Germinal center (tissue), 1 donor: Measurements from ENCODE around the gene LUM.
"Not testable (repeated sequence)": the region's sequence is repeated elsewhere in the genome, so short reads cannot be mapped to it uniquely, and the experiment has no call there.

Source experiments
- DNase-seq: peaks from one replicate; pipeline ENCODE4 v3.0.0; 2012; ENCODE audit warnings: mixed read lengths, low spot score

The LUM gene

DNA sequence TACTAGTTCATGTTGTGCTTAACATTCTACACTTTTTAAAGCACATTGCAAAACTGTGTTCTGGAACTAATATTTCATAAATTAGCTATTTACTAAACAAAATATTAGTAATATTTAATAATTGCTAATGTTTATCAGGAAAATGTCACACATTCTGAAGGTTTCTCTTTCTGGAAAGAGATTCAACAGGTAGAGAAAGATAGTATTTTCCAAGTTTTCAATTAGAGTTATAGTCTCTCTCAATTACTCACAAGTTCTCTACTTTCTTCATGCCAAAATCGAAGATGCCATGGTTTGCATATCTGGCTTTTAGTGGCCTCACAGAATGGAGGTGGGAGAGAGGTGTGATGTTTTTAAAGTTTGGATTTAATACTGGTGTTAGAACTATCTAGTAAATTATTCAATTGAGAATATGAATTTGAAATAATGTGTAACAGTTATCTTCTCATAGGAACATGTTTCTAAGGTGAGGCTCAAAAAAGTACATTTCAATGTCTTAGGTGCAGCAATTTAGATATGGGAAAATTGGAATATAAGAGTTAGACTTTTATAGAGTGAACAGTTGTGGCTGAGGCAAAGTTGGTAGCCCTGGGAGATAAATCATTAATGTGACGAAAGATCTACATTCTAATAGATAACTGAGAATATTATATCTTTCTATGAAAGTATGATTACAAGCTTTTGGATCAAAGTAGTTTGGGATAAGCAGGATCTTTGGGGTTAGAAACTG lies 1.5 kb downstream of the LUM start:
- no peak for DNase-seq

GRCh38 chr12:91109148-91109564 lies 2.1 kb downstream of the LUM start:
- peak; percentile 10 for DNase-seq

- no peak for DNase-seq
Observed at GRCh38 chr12:91108196-91108755, 3.0 kb downstream of the LUM start.

DNA sequence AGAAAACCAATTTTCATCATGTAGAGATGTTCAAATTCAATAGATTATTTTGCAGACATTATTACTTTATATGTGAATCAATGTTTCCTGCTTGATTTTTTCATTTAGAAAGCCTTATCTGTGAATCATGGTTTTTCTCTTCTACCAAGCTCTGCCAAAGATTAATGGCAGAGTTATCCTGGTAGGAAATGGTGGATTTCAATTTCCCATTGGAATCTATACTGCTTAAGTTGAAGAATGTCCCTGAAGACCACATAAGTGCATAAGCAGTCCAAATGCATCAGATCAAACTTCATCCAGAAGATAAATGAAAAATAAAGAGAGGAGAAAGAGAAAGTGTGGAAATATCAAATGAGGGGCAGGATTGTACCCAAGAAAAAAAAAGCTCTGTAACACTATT lies 5.0 kb downstream of the LUM start:
- no peak for DNase-seq

DNA sequence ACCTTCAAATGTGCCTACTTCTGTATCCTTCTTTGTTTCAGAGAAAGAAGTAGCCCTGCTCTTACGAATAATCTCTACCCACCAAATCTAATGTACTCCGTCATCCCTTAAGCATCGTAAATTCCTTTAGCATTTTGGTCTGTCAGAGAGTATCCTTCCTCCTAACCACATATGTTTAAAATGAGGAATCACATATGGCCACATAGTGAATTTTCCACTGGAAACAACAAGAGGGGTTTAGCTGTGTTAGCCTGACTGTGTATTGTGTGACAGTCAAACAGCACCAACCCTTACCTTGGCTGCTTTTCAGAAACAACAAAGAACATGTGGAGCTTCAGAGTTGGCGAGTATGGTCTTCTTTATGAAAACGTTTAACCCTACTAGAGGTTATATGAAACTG lies 5.5 kb downstream of the LUM start:
- no peak for DNase-seq

DNA sequence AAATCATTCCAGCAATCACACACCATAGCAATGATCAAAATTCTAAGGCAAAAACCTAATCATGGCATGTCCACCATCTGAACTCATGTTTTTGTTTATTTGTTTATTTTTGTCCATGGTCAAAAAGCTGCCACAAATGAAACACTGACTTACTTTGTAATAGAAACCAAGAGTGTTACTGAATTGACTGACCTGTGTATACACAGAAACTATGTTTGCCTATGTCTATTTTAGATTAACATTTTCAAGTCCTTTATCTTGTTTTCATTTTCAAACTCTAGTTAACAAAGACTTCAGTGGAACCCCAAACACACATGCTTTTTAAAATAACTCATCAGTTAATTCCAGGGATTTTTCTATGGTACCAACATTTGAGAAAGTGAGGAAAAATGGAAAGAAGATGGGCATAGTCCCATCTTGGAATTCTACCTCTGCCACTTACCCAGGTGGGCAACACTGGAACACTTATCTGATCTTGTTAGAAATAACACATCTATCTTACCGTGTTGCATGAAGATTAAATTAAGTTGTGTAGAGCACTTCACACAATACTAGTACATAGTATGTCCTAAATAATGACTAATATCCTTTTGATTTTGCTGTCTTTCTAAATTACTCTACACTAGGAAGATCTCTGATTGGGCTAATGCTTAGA lies 6.4 kb downstream of the LUM start:
- no peak for DNase-seq

GRCh38 chr12:91103624-91104023 lies 7.7 kb downstream of the LUM start:
- DNase-seq, result no peak

GRCh38 chr12:91103101-91103500 lies 8.2 kb downstream of the LUM start:
- DNase-seq, result no peak

DNA sequence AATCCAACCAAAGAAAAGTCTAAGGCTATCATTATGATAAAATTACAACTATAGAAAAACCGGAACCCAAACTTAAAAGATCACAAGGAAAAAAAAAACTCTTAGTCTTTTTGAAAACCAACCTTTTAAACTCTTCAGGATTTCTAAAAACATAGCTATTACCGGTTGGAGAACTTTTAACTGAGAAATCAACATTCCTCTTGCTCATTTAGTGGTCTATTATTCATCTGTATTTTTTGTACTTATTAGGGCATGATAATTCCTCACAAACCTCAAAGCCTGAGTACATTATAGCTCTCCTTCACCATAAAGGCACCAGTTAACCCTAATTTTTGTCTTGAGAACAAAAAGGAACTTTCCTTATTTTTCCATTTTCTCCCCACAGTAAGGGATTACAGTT lies 10.4 kb downstream of the LUM start:
- DNase-seq, result no peak

DNA sequence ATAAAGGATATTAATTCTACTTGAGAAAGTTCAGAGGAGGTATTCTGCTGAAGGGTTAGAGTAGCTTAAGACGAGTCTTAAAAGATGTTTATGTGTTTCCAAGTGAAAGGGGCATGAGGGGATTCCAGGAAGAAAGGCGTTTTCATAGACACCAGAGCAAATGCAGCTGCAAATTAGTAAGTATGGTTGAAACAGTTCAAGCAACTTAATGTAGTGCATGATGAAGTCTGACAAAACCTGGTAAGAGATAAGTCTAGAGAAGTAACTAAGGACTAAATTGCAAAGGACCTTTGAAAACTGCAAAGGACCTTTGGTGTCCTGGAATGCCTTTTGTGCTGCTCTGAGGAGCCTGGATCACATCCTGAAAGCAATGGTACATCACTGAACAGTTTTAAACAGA lies 11.5 kb downstream of the LUM start:
- DNase-seq, result no peak

DNA sequence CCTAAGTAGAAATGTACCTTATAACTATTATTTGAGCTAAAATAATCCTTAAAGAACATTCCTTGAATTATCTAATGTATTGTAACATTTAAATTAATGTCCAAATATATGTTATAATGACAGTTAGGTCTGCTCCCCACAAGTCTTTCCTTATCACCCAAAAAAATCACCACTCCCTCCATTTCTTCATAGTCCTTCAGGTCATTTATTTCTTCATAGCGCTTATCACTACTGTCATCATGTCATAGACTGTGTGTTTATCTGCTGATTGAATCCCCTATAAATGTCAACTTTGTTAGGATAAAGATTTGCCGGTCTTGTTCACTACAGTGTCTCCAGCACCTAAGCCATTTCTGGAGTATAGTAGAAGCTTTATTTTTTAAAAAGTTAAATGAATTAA lies 12.0 kb downstream of the LUM start:
- no peak for DNase-seq

GRCh38 chr12:91098941-91099340 lies 12.4 kb downstream of the LUM start:
- no peak for DNase-seq

DNA sequence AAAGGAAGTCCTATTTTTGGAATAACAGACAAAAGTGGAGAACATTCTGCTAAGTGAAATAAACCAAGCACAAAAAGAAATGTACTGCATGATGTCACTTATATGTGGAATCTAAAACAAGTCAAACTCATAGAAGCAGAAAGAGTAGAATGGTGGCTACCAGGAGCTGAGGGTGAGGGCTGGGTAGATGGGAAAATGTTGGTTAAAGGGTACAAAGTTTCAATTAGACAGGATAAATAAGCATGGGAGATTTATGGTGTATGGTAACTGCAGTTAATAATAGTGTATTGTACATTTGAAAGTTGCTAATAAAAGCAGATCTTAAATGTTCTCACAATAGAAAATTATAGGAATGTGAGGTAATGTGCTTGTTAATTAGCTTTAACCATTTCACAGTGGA lies 12.8 kb downstream of the LUM start:
- DNase-seq, result no peak

GRCh38 chr12:91094957-91095356 lies 16.3 kb downstream of the LUM start:
- DNase-seq, result no peak

DNA sequence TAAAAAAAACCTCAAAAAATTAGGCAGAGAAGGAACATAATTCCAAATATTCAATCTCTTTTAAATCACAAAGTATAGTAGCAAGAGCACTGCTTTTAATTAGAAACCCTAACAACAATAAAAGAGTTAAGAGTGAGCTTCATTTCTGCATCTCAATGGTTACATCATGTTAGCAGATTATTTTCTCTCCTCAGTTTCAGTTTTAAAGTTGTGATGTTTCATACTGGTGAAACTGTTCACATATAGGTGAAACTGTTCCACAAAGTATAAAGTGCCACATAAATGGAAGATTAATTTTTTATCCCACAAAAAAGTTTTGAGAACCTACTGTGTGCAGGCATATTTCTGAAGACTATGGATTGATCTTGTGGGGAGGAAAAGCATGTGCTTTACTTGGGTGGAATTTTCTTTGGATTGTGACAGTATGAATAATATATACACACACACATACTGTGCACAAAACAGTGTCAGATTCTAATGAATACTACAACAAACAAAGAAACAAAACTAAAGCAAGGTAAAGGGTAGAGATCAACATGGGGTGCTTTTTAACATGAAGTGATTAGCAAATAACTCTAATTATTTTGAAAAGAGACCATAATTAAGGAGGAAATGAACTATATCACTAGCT lies 17.1 kb downstream of the LUM start:
- DNase-seq, result no peak

DNA sequence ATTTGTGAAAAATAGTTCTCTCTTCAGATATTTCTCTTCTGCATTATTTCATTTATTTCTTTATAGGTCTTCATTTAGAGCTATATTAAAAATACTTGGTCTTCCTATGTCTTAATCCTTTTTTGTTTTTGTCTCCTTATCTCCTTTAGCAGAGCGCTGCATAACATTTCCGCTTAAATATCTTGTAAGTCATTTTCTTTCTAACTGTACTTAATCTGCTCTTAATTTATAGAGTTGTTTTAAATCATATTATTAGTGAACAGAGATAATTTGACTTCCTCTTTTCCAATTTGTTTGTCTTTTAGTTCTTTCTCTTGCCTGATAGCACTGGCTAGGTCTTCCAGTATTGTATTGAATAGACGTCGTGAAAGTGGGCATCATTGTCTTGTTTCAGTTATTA lies 18.0 kb downstream of the LUM start:
- DNase-seq, result no peak

DNA sequence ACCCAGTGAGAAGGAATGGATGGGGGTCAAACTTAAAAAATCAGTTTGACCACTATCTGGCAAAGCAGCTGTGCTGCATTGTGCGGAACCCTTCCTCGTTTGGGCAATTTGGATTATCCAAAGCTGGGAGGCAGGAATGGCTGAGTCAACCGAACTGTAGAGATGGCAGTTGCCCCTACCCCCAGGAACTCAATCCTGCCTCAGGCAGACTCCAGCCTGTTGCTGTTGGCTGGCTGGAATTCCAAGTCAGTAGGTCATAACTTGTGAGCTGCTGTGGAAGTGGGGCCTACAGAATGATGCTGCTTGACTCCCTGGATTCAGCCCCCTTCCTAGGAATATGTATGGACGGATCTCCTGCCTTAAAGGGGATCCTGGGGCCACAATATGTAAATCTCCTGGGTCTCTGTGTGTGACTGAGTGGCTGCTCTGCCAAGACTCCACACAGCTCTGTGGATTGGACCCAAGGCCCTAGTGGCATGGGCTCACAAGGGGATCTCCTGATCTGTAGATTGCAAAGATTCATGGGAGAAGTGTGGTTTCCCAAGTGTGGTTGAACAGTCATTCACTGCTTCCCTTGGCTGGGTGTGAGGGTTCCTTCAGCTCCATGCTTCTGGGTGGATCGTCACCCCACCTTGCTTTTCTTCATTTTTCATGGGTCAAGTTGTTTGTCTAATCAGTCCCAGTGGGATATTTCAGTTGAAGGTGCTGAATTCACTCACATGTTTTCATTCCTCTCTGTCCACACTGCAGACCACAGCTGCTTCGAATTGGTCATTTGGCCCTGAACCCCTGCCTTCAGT lies 19.2 kb downstream of the LUM start:
- DNase-seq, result no peak

DNA sequence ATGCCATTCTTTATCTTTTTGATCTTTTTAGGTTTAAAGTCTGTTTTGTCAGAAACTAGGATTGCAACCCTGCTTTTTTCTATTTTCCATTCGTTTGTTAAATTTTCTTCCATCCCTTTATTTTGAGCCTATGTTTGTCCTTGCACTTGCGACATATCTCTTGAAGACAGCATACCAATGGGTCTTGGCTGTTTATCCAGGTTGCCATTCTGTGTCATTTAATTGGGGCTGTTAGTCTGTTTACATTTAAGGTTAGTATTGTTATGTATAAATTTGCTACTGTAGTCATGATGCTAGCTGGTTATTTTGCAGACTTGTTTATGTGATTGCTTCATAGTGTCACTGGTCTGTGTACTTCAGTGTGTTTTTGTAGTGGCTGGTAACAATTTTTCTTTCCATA lies 21.3 kb downstream of the LUM start:
- DNase-seq, result not testable (repeated sequence)

GRCh38 chr12:91080041-91080440 lies 31.3 kb downstream of the LUM start:
- DNase-seq, result no peak

GRCh38 chr12:91078501-91078900 lies 32.8 kb downstream of the LUM start:
- DNase-seq, result no peak

DNA sequence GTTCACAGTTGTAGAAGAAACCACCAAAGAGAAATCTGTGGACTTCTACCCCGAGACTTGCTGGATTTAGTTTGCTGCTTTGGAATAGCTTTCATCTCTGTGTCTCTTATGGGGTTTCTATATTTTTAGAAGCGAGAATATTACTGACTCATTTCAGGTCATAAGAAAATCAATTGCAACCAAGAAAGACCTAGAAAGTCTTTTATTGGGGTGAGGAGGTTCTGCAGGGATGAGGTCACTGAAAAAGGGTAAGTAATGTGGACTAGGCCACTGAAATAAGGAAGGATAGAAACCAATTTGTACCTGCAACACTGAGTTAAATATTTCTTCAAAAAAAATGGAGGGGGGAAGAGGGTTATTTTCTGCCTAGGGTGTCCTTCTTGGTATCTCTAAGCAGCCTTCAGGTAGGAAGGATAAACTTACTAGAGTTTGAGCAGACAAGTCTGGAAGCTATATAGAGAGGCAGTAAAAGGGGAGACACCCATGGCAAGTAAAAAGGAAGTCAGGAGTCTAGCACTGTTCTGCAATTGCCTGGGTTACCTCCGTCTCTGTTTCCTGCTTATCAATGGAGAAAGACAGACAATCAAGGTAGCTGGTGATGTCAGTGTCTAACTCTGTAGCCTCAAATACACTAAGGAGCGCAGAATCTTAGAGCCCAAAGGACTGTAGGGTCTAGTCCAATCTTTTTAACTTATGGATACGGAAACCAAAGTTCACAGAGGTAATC lies 33.9 kb downstream of the LUM start:
- no peak for DNase-seq

DNA sequence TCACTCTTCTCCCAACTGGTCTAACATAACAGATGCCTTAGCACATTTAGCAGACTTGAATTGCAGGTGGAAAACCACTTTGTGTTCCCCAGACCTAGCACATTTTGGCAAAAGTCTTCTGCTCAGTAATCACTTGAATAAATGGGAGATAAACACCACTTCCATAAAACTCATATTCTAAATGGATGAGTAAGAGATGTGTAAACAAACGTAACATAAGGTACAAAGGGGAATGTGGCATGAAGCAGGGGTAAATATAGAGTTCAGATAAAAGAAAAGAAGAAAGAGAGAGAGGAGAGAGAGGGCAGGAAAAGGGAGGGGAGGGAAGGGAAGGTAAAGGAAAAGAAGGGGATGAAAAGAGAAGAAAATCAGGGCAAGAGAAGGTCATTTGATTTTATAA lies 36.4 kb downstream of the LUM start:
- no peak for DNase-seq
